Erythroblast (primary cell): Measurements from ENCODE around the gene PLA2G6.
A peak's percentile ranks its signal among the peaks of the same experiment; 100 is the strongest.

Experiments used
- DNase-seq, 2 experiments: peaks; one replicate each; lab custom pipeline; 2025; lab: John Stamatoyannopoulos, UW
- GATA1 ChIP-seq: IDR thresholded peaks from 2 replicates; pipeline ENCODE4 v1.6.1; 2011; ENCODE audit warnings: low read depth, mild to moderate bottlenecking, control low read depth, low read length, moderate library complexity
- POLR2A ChIP-seq: IDR thresholded peaks from 2 replicates; pipeline ENCODE4 v1.6.1; 2011; ENCODE audit warnings: mild to moderate bottlenecking, low read length

Gene PLA2G6

DNA sequence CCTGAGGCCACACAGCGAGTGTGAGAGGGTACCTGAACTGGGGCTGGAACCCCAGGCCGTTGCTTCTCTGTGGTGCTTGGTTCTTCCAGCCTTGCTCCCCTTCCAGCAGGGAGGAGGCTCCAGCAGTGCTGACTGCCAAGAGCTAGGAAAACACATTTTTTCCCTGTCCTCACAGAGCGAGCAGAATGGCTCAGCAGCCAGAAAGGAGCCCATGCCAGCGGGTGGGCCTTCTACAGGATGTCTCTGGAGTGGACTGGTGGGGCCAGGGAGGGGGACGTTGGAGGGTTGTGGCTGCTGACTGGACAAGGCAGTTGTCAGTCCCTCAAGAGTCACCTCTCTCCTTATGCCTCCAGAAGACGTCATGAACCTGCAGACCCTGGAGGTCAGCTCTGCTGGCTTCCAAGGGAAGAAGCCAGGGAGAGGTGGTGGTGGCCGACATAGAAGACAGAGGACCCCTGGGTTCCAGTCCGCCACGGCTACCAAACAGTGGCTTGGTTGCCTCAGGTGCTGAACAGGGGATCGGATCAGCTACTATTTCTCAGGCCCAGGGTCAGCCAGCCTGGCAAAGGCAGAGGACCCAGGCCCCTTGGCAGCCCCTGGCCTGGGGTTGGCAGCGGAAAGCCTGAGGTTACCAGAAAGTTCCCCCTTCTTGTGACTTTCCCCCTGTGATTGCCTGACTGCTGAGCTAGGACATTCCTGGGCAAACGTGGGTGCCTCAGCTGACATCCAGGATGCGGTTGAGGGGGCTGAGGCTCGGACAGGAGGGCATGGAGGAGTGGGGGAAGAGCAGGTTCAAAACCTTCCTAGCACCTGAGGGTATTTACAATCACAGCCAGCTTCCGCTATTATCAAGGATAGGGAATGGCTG is 23.9 kb upstream of the PLA2G6 start:
- TF ChIP-seq GATA1 (no peak), POLR2A (peak; percentile 1)
- no peak for DNase-seq

DNA sequence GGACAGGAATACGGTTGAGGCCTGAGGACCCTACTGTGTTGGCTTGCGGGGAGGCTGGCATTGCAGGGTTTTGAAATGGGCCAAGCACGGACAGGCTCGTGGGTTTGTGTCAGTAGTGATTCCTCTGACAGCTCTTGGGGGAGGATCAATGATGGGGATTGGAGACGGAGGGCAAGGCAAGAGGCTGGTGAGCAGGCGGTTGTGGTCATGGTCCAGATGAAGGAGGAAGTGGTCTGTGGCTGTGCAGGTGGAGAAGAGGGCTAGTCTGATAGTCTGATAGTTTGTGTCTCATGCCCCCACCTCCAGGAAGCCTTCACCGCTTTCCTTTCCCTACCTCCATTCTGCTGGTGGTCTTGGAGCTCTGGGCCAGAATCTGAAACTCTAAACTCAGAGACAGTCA is 23.2 kb upstream of the PLA2G6 start:
- DNase-seq, result no peak
- TF ChIP-seq GATA1 (no peak), POLR2A (peak; percentile 18)

DNA sequence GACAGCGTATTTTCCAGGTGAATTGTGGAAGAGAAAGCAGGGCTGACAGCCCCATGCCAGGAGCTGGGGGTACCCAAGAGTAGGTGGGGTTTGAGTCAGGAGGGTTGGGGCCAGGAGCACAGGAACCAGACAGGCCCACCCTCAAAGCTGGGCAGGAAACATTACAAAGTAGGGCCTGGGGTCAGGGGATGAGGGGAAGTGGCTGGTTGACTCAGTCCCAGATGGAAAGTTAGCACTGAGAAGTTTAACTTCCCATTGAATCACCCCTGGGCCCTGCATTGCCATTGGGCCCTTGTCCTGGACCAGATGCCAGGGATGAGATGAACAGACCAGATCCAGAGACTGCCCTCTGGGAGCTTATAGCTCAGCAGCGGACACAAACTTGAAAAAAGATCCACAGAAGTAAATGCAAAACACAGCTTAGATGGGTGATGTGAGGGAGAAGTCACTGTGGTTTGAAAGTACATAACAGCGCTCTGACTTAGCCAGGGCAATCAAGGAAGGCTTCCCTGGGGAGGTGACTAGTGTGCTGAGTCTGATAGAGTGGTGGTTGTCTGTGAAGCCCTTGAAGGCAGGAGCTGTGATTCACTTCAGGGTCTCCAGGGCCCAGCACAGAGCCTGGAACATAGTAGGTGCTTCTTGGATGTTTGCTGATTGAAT is 22.4 kb upstream of the PLA2G6 start:
- DNase-seq, result no peak
- peak; percentile 25 for TF ChIP-seq POLR2A
- no peak for TF ChIP-seq GATA1

DNA sequence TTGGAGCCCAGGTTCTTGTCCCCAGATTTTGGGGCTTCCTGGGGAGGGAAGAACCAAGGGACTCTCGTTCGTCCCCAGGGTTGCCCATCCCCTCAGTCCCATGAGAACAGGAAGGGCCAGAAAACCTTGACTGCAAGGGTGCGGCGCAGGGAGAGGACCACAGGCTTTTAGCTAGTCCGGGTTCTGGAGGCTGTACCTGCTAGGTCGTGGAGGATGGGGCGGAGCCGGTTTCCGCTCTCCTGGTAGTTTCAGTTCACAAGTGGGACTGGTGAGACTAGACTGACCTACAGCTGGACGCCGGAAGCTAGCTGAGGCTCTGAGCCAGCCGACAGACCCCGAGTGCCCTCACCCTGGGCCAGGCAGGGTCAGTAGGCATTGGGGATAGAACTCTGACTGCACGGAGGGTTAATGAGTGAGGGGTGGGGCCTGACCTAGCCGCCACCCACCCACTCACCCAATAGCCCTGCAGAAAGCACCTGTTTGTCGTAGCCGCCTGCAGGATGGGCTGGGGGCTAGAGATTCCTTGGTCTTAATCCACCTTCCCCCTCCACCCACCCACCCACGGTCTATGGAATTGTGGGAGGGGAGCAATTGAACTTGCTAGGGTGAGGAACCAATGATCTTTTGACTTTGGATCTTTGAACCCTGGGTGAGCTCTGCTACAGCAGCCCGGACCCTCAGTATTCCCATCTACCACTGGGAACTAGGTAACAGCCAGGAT is 21.6 kb upstream of the PLA2G6 start:
- TF ChIP-seq GATA1 (no peak), POLR2A (no peak)
- peak; percentile 46 to 76 for DNase-seq

DNA sequence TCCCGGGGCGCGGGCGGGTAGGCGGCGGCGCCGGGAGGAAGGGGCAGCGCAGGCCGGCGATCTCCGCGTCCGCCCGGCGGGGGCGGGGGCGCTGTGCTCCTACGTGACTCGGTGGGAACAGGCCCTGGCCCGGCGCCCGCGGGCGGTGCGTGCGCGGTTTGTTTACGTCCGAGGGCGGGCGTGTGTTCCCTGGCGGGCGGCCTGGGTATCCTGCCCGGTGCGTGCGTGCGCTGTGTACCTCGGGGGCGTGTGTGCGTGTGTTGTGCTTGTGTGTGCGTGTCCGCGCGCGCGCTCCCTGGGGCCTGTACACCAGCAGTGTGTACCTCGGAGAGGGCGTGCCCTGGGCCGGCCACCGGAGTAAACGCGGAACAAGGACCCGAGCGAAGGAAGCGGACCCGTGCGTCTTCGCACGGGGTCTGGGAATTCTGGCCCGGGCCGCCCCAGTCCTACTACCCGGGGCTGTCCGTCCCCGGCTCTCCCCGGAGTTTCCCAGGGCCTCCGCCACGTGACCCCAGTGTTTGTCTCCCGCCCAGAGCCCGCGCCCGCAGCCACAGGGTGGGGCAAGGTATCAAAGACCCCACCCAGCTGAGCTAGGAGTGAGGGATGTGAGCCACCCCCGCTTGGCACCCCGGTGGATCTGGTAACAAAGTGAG is 20.9 kb upstream of the PLA2G6 start:
- peak; percentile 87 to 95 for DNase-seq
- TF ChIP-seq POLR2A (peak; percentile 34), GATA1 (no peak)

DNA sequence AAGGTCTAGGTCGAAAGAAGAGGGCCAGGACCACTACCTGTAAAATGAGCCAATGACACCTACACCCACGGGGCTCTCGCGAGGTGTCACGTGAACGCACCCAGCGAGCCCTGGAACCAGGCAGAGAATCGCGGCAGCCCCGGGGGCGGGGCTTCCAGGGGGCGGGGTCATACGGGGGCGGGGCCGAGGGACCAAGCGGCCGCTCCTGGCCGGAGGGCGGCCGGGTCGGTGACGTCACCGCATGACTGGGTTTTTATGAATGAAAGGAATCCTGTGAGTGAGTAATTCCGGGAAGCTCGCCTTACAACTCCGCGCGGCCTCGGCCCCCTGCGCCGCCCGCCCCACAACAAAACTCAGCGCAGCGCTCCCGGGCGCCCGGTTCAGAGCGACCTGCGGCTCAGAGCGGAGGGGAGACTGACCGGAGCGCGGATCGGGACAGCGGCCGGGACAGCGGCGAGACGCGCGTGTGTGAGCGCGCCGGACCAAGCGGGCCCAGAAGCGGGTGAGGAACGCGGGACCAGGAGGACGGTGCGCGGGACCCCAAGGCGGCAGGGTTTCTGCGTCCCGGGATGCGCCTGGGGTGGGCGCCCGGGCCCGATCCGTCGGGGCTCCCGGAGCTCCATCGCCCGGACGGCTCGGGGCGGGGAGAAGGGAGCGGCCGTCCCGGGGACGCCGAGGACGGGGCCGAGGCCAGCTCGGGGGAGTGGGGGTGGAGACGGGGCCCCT is 20.2 kb upstream of the PLA2G6 start, which contains the start of gene MAFF:
TSS of gene MAFF (plus strand) at position 284 of the 726 bp plus-strand sequence. CDS start 11,860 bp downstream, outside the sequence.
- DNase-seq, result peak; percentile 96 to 99
- TF ChIP-seq POLR2A, result peak; percentile 79
- no peak for TF ChIP-seq GATA1

DNA sequence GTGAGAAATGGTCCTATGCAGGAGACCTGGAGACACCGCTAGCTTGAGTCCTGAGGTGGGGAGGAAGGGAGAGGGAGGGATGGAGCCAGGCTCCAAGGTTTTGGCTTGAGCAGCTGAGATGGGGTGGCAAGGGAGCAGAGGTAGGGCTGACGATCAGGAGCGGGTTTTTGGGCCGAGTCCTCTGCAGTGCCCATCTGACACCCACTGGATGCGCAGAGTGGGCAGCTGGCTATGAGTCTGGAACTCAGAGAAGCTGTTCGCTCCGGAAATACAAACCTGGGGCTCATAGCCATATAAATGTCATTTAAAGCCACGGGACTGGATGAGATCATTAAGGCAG is 19.7 kb upstream of the PLA2G6 start:
- DNase-seq, result no peak
- no peak for TF ChIP-seq POLR2A
- TF ChIP-seq GATA1, result no peak

DNA sequence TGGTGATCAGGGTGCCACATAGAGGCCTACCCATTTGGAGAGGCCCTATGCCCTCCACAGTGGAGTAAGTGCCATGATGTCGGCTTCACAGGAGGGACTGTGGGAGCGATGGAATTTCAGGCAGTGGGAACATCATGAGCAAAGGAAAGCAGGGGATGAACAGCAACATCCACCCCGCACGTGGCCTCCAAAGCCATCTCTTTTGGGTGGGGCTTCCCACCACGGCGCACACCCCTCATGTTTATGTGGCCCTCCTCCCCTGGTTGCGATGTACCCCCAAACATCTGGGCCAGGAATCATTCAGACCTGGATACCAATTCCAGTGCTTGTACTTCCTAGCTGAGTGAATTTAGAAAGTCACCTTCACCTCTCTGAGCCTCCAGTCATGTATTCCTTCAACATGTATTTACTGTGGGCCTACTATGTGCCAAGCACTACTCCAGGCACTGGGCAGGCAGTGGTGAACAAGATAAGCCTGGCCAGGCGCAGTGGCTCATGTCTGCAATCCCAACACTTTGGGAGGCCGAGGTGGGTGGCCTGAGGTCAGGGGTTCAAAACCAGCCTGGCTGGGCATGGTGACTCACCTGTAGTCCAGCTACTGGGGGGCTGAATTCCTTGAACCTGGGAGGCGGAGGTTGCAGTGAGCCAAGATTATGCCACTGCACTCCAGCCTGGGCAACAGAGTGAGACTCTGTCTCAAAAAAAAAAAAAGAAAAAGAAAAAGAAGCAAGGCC is 18.4 kb upstream of the PLA2G6 start:
- TF ChIP-seq POLR2A (no peak), GATA1 (no peak)
- no peak for DNase-seq

DNA sequence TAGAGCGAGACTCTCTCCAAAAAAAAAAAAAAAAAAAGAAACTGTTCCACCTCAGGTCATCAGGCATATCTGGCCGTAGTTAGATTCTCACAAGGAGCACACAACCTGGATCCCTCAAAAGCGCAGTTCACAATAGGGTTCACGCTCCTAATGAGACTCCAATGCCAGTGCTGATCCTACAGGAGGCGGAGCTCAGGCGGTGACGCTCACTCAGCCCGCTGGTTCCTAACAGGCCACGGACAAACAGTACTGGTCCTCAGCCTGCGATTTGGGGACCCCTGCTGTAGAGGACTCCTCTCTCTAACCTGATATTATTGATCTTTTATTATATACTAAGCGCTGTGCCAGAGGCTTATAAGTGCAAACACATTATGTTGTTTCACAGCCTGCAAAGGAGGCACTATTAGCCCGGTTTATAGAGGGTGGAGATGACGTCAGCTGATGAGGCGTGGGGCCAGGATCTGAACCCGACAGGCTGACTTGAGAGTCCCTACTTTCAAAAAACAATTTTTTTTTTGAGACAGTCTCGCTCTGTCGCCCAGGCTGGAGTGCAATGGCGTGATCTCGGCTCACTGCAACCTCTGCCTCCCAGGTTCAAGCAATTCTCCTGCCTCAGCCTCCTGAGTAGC is 15.3 kb upstream of the PLA2G6 start:
- peak in 1 of 2 experiments; percentile 27 for DNase-seq
- TF ChIP-seq POLR2A (no peak), GATA1 (no peak)

DNA sequence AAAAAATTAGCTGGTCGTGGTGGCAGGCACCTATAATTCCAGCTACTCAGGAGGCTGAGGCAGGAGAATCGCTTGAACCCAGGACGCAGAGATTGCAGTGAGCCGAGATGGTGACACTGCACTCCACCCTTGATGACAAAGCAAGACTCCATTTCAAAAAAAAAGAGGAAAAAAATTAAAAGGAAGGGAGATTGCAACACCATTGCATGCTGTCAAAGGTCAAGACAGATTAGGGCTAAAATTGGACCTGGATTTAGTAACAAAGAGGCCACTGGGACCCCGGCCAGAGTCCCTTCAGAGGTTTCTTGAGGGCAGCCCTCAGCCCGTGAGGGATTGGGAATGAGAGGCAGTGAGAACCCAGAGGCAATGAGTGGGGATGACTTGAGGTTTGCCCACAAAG is 11.9 kb upstream of the PLA2G6 start:
- no peak for TF ChIP-seq GATA1
- TF ChIP-seq POLR2A, result no peak
- peak in 1 of 2 experiments; percentile 64 for DNase-seq

DNA sequence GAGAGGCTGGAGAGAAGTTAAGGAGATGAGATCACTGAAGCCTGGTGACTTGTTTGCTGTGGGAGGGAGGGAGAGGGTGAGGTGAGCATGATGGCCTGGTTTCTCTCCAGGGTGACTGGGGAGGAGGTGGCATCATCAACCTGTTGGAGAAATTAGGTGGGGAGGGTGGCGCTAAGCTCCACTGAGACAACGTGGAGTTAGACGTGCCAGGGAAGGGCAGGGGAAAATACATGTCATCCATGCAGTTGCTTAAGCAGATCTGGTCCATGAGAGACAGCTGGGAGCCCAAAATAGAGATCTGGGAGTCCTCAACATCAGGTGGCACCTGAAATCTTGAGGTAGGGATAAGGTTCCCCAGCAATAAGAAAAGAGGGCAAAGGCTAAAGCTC is 10.8 kb upstream of the PLA2G6 start:
- TF ChIP-seq GATA1 (no peak), POLR2A (no peak)
- no peak for DNase-seq

DNA sequence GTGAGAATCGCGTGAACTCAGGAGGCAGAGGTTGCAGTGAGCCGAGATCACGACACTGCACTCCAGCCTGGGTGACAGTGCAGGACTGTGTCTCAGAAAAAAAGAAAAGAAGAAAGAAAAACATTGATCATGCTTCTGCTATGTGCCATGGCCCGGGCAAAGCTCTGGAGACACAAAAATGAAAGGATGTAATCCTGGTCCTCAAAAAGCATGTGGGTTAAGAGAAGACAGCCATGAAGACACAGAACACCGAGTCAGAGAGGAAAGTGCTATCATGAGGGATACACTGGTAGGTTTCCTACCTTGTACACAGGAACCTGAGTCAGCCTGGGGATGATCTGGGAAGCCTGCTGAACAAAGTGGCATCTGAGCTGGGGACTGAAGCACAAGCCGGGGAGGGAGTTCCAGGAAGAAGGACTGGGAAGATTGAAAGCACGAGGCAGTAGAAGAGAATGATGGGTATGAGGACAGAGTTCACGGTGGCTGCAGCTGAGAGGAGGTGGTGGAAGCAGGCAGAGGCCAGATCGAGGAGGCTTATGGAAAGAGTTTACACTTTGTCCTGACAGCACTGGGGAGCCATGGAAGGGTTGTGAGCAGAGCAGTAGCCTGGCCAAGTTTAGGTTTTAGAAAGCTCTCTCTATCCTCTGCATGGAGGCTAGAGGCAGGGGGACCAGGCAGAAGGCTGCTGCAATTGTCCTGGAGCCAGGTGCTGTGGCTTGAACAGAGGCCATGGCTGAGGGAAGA is 10.3 kb upstream of the PLA2G6 start:
- DNase-seq, result no peak
- TF ChIP-seq POLR2A, result no peak
- TF ChIP-seq GATA1, result no peak

DNA sequence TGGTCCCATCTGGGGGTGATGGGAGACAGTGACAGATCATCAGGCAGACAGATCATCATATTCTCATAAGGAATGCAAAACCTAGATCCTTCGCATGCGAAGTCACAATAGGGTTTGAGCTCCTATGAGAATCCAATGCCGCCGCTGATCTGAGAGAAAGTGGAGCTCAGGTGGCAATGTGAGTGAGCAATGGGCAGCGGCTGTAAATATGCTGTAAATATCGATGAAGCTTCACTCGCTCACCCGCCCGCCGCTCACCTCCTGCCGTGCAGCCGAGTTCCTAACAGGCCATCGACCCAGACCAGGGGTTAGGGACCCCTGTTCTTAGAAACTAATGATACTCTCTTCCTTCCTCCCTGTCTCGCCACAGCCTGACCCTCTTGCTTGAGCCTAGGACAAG is 9.4 kb upstream of the PLA2G6 start:
- no peak for DNase-seq
- TF ChIP-seq POLR2A, result no peak
- no peak for TF ChIP-seq GATA1
